ENCODE data around the gene EPHB3.

The EPHB3 gene

DNA sequence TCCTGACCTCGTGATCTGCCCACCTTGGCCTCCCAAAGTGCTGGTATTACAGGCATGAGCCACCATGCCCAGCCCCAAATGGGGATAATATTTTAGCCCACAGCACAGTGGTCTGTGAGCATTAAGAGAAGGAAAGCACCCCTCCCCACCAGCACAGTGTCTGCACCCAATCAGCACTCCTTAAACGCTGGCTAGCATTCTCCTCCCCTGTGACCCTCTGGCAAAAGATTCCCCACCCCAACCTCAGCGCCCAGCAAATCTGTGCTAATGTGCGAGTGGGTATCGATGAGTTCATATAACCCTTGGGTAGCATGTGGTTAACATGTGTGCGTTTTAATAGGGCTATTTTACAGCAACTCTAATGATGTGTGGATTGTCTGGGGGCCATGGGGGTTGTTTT, 18.3 kb upstream of the EPHB3 start:
- DNase-seq = no peak

- peak in 45 of 56 donors; percentile 15 to 83 (median 49) for DNase-seq
Measured at GRCh38 chr3:184543843-184544512, 17.6 kb upstream of the EPHB3 start.

GRCh38 chr3:184544513-184544861, 17.1 kb upstream of the EPHB3 start:
- DNase-seq = no peak

DNA sequence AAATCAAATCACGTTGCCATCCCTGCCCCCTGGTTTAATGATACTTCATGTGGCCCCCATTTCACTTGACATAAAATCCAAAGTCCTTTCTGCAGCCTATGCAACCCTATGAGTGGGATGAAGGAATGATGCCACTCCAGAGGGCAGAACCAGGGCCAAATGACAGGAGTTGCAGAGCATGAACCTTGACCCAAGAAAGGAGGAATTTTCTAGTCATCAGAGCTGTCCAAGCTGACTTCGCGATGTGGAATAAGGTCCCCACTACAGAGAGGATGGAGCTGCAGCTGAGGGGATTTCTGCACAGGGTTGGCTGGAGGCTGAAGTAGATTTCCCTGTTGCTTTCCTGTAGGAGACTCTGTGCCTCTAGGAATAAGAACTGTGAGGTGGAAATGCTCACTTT, 15.8 kb upstream of the EPHB3 start:
- no peak for DNase-seq

DNA sequence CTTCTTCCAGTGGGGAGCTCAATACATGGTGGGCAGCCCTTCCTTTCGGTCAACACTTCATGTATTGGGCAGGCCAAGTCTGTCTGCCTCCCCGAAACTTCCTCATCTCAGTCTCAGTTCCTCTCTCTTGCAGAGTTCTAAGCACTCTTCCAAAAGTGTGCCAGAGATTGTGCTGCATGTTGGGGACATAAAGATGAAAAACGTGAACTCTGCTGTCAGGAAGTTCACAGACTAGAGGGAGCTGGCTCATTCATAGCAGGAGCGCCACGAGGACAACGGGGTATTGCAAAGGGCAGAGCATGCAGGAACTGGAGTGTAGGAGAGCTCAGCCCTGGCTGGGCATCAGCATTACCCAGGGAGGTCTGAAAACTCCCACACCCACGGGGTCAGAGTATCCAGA, 15.3 kb upstream of the EPHB3 start:
- DNase-seq = peak in 3 of 56 donors; percentile 15 to 37 (median 30)

GRCh38 chr3:184549796-184550577, 11.6 kb upstream of the EPHB3 start:
- peak in 22 of 56 donors; percentile 11 to 54 (median 40) for DNase-seq

DNA sequence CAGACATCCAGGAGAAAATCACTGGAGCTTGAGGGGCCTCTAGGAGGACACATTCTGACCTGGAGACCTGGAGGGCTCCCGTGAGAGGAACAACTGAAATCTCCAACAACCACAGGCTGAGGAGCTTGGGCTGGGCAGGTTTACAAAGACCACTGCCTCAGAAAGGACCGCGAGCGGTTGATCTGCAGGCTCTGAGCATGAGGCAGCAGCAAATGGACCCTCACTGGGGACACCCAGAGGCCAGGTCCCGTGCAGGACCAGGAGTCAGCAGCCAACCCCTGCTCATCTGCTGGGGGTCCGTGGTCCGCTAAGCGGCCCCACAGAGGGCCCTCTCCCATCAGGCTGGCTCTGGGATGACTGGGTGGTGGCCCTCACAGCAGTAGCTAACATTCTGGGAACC, 10.5 kb upstream of the EPHB3 start:
- no peak for DNase-seq

DNA sequence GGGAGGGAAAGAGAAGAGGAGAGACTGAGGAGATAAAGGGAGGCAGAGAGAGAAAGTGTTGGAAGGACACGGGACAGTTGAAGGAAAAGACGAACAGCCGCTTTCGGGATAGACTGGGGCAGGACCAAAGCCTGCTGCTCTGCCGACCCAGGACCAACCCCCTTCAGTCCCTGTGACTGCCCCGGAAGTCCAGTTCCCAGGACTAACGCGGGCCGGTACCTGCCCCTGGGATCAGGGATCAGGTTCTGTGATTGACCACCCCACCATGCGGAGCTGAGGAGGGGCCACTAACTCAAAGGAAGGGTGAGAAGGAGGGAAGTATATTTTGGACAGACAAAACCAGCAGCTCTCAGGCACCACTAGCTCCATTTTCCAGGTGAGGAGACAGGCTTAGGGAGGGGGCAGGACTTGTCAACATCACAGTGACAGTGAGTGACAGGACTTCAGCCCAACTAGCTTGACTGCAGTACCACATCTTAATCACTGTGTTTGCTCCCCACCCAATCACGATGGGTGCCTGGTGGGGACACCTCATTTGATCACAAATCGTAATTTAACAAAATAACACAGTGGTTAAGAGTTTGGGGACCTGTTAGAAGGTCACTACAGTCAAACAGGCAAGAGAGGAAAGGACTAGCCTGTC, 9.8 kb upstream of the EPHB3 start:
- DNase-seq = no peak

GRCh38 chr3:184552296-184552695, 9.3 kb upstream of the EPHB3 start:
- DNase-seq = no peak

- DNase-seq = no peak
Measured at GRCh38 chr3:184552863-184553262, 8.7 kb upstream of the EPHB3 start.

DNA sequence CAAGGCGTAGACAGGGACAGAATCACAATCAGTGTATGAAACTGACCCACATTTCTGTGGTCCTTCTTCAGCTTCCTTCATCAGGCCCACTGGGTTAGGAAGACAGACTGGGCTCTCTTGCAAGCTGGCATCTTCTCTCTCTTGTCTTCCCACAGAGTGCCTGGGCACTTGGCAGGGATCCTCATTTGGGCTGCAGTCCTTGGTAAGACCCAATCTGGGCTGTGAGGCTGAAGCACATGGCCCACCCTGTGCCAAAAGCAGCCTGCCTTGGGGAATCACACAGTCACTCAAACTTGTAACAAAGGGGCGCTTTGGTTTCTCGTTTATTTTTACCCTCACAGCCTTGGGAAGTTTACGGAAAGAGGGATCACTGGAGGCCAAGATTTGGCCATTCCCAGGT, 8.2 kb upstream of the EPHB3 start:
- DNase-seq = peak in 35 of 56 donors; percentile 11 to 75 (median 34)

DNA sequence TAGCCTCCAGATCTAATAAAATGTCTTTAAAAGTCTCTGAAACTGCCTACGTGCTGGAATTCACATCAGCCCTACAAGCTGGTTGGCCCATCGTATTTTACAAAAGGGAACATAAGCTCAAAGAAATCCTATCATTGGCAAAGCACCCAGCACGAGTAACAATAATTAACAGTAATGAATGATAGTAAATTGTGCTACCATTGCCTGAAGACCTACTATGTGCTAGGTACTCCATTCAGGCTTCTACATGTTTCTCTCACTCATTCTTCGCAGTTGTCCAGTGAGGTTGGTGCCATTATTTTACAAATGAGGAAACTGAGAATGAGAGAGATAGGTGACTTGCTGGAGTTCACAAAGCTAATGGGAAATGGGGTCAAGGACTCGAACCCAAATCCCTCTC, 7.1 kb upstream of the EPHB3 start:
- no peak for DNase-seq

GRCh38 chr3:184556582-184557347, 4.8 kb upstream of the EPHB3 start:
- no peak for DNase-seq

DNA sequence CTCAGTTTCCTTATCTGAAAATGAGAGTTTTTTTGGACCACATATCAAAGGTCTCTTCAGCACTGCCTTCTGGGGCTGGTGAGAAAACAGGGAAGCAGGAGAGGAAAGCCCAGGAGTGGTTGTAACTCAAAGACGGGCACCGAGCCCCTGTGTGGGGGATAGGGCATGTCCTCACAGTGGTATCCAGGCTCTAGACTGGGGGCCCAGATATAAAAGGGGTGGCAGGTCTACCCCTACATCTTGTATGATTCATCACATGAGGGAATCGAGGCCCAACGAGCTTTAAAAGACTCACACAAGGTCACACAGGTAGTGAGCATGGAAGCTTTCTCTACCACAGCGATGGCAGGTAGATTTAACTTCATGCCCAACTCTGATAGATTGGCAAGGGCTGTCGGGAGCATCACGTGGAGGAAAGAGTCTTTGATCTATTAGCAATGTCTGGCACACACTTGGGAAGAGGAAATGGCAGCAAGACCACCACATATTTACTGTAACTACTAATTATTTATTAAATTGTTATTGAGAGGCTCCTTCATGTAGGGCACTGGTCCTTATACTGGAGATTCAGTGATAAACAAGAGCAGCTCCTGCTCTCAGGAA, 4.1 kb upstream of the EPHB3 start:
- DNase-seq = no peak

DNA sequence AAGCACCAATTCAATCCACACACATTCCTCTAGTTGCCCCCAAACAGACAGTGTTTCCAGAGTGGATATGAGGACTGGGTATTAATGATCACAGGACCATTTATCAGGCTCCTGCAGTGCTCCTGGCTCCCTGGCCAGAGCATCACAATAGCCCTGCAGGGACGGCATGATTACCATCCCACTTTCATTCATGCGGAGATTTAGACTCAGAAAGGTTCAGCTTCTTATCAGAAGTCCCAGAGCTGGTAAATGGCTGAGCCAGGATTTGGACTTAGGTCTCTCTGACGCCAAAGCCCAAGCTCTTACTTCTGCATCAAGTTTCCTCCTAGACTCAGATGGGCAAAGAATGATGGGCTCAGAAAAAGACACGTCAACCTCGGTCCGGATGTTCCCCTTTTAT, 2.9 kb upstream of the EPHB3 start:
- DNase-seq = no peak

GRCh38 chr3:184559336-184559735, 2.2 kb upstream of the EPHB3 start:
- no peak for DNase-seq

DNA sequence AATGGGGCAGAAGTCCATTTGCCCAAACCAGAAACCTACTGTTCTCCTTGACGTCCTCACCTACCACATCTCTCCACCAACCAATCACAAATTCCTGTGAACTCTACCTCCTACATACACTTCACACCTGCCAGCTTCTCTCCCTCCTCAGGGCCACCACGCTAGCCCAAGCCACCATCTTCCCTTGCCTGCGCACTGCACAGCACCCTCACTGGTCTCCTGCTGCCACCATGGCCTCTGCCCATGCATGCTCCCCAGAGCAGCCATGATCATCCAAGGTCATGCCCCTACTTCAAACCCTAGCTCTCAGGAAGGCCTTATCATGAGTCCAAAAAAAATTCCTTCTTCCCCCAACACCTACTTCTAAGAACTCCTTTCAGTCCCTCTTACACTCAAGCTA, 1.1 kb upstream of the EPHB3 start:
- DNase-seq = no peak

DNA sequence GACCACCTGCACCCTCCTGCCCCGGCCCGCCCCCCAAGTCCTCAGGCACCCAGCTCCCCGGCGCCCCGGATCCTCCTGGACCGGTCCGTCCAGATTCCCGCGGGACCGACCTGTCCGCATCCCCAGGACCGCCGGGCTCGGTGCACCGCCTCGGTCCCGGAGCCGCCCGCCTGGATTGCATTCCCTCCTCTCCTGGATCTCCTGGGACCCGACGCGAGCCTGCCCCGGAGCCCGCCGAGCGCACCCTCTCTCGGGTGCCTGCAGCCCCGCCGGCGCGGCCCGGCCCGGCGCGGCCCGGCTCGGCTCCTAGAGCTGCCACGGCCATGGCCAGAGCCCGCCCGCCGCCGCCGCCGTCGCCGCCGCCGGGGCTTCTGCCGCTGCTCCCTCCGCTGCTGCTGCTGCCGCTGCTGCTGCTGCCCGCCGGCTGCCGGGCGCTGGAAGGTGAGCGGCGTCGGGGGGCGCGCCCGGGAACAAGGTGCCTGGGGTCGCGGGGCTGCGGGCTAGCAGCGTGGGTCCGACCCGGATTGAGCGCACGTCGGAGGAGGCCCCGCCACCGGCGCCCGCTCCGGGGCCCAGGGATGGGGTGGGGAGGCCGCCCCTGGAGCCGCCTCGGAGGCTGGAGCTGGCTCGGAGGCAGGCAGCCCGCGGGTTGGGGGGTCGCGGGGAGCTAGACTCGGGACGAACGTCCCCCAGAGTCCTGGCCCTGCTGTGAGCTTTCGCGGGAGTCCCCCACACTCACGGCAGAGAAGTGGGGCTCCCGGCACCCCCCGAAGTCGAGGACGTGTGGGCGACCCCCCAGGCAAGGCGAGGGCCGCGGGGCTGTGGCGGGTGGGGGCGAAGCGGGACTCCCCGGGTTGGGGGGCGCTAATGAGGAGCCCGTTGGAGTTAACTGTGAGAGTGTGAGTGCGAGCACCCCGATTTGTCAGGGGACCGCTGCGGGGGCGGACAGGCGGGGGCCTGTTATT, 610 bp downstream of the EPHB3 start:
- DNase-seq = peak in 1 of 56 donors; percentile 71

DNA sequence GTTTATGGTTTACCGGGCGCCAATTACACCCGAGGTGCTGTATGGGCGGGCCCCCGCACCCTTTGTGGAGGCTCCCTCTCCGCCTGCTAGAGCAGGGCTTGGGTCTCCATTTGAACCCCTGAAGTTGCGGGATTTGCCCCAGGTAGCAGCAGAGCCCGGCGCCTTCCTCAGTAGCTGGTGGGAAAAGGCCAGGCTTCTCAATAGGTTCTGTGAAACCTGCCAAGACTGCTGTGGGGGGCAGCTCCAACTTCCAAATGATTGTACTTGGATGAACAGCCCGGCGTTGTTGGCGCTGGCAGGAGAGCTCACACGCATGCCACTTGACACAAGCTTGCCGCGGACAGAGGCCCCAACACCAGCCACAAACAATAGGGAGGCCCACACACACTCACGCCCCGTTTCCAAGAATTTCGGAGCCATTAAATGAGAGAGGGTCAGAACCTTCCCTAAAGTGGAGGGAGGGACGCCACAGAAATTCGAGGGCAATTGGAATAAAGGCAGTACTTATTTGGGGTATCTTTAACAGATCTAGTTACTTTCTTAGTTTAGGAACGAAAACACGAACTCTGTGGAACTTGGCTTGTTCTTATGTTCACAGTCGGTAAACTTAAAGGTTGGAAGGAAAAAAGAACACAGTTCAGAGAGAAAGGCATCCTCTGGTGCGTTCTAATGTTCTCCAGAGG, 1.4 kb downstream of the EPHB3 start:
- peak in 26 of 56 donors; percentile 8 to 56 (median 24) for DNase-seq

- no peak for DNase-seq
Measured at GRCh38 chr3:184563561-184563925, 2.0 kb downstream of the EPHB3 start.

All from nucleus accumbens (tissue), 56 donors.